Ascending aorta (tissue), 2 donors: ENCODE measurements around the gene GHRH. TPM values are rescaled to one million over a fixed set of nuclear protein-coding genes. Genes with fewer than 3 reads are reported as not detected.

Experiments
- DNase-seq, 2 donors: peaks; one replicate each; pipeline ENCODE4 v3.0.0-alpha.2; 2019; ENCODE audit warnings: low spot score in 2 of 2
- H3K27ac ChIP-seq, 2 donors: fragments of 200-600 bp; sonication (generic); one replicate each; pipeline ENCODE4 v1.5.1; 2016 to 2017; ENCODE audit warnings: mild to moderate bottlenecking in 1 of 2
- H3K27me3 ChIP-seq: fragments of 200-600 bp; sonication (generic); one replicate; pipeline ENCODE4 v1.5.1; 2017
- H3K36me3 ChIP-seq, 2 donors: fragments of 200-600 bp; sonication (generic); one replicate each; pipeline ENCODE4 v1.5.1; 2016
- H3K4me1 ChIP-seq, 2 donors: fragments of 200-600 bp; sonication (generic); one replicate each; pipeline ENCODE4 v1.5.1; 2016 to 2017; ENCODE audit warnings: mild to moderate bottlenecking in 1 of 2
- H3K4me3 ChIP-seq, 2 donors: fragments of 200-600 bp; sonication (generic); one replicate each; pipeline ENCODE4 v1.5.1; 2016 to 2017; ENCODE audit warnings: mild to moderate bottlenecking in 1 of 2
- H3K9me3 ChIP-seq, 2 donors: fragments of 200-600 bp; sonication (generic); one replicate each; pipeline ENCODE4 v1.5.1; 2016
- CTCF ChIP-seq, 3 experiments: fragments of 200-600 bp in 2 of 3; fragments of 450-650 bp in 1 of 3; sonication (generic) in 2 of 3; IDR thresholded peaks; one replicate each; pipeline ENCODE4 v1.5.1; 2016 to 2019; ENCODE audit warnings: antibody characterized with exemption in 3 of 3, mild to moderate bottlenecking in 1 of 3, moderate library complexity in 1 of 3
- intact Hi-C: fragments of 100-400 bp; cut with DNase I; formaldehyde crosslinking; loops from one replicate; pipeline ENCODE4 v1.15.1; 2023
- total RNA-seq: library from RNA; depleted of rRNA; stranded (reverse); fragments of >200 nt; gene quantifications from one replicate; pipeline ENCODE4 v1.1.0, GENCODE V29; 2016

GHRH gene
- total RNA-seq, 1 donor from 2014 or later = not detected

- H3K36me3 ChIP-seq = peaks cover 58 to 76% of the 10 kb centered on the region in 2 donors
- intact Hi-C loops = loop anchor here (5.0 kb wide), 1 partner anchor 328 kb away; no protein-coding TSS in a partner anchor
- H3K27ac ChIP-seq = no peak overlapping the region
Observed at GRCh38 chr20:37204056-37204455, 57.6 kb downstream of the GHRH start.

GRCh38 chr20:37202267-37202943 is 59.2 kb downstream of the GHRH start:
- Histone ChIP-seq H3K36me3 (peaks cover 46 to 71% of the 10 kb centered on the region in 2 donors), H3K9me3 (no peaks in the 10 kb centered on the region), H3K27me3 (no peaks in the 10 kb centered on the region), H3K4me1 (no peaks in the 10 kb centered on the region), H3K27ac (peak overlapping the region; percentile 41 to 68), H3K4me3 (peak overlapping the region; percentile 22 to 29)
- intact Hi-C loops = loop anchor here (1.0 to 5.0 kb wide), 2 partner anchors 26 to 330 kb away; no protein-coding TSS in a partner anchor
- DNase-seq = peak in 1 of 2 donors; percentile 72
- peak; percentile 49 to 85 (median 68) for TF ChIP-seq CTCF (IDR thresholded peaks at IDR 0.05)

More at GRCh38 chr20:37204056-37204455, 57.6 kb downstream of the GHRH start:
- no peak overlapping the region for H3K4me3 ChIP-seq
- H3K4me1 ChIP-seq = no peaks in the 10 kb centered on the region
- H3K9me3 ChIP-seq = no peaks in the 10 kb centered on the region
- no peak for TF ChIP-seq CTCF (IDR thresholded peaks at IDR 0.05)
- DNase-seq = no peak
- no peaks in the 10 kb centered on the region for H3K27me3 ChIP-seq

GRCh38 chr20:37201827-37202162 is 59.8 kb downstream of the GHRH start:
- Histone ChIP-seq H3K27me3 (no peaks in the 10 kb centered on the region), H3K36me3 (peaks cover 40 to 65% of the 10 kb centered on the region in 2 donors), H3K4me3 (peak overlapping the region; percentile 22 to 29), H3K9me3 (no peaks in the 10 kb centered on the region), H3K27ac (peak overlapping the region; percentile 15 to 68), H3K4me1 (no peaks in the 10 kb centered on the region)
- no peak for DNase-seq
- intact Hi-C loops = loop anchor here (1.0 to 5.0 kb wide), 2 partner anchors 27 to 331 kb away; no protein-coding TSS in a partner anchor
- TF ChIP-seq CTCF (IDR thresholded peaks at IDR 0.05) = no peak

Other genes starting within 250 kb of the GHRH start
- gene RBL1, start 165.8 kb downstream of the GHRH start, total RNA-seq = 1.9 TPM
- 114 TPM for gene RPN2, start 82.5 kb downstream of the GHRH start, total RNA-seq
- not detected for gene MROH8, start 82.3 kb downstream of the GHRH start, total RNA-seq
- 70.2 TPM for gene MANBAL, start 27.8 kb upstream of the GHRH start, total RNA-seq
- 67.4 TPM for gene SRC, start 84.3 kb upstream of the GHRH start, total RNA-seq